Fibroblast of lung (primary cell): Measurements from ENCODE around the gene CALM1. TPM values are rescaled to one million over a fixed set of nuclear protein-coding genes. Genes with fewer than 3 reads are reported as not detected.

Source experiments
- DNase-seq, 2 donors: peaks; one replicate each; pipeline versions ENCODE4 v3.0.0 to v3.0.0-alpha.2; 2010; ENCODE audit warnings: low read depth in 2 of 2
- H2AFZ ChIP-seq: 2 replicates; pipeline ENCODE4 v1.5.1; 2012; ENCODE audit warnings: low read length, control low read depth, inconsistent platforms
- H3K27ac ChIP-seq: 2 replicates; pipeline ENCODE4 v1.5.1; 2011; ENCODE audit warnings: low read length, control low read depth; ENCODE audit not compliant: insufficient read depth
- H3K27me3 ChIP-seq: 2 replicates; pipeline ENCODE4 v1.5.1; 2011; ENCODE audit warnings: mild to moderate bottlenecking, low read length; ENCODE audit not compliant: control insufficient read depth, insufficient read depth
- H3K36me3 ChIP-seq: 2 replicates; pipeline ENCODE4 v1.5.1; 2011; ENCODE audit warnings: low read length; ENCODE audit not compliant: control insufficient read depth, insufficient read depth
- H3K4me1 ChIP-seq: 2 replicates; pipeline ENCODE4 v1.5.1; 2011; ENCODE audit warnings: low read length; ENCODE audit not compliant: control insufficient read depth, insufficient read depth; ENCODE audit errors: extremely low read depth
- H3K4me2 ChIP-seq: 2 replicates; pipeline ENCODE4 v1.5.1; 2011; ENCODE audit warnings: low read length, control low read depth; ENCODE audit not compliant: insufficient read depth; ENCODE audit errors: extremely low read depth
- H3K4me3 ChIP-seq, 4 experiments: fragments of 200-600 bp in 1 of 4; sonication (generic) in 1 of 4; replicated peaks in 1 of 4; 2 replicates each; pipeline ENCODE4 v1.5.1; 2011 to 2016; ENCODE audit warnings: low read length in 4 of 4, low read depth in 3 of 4, mild to moderate bottlenecking in 3 of 4, control low read depth in 2 of 4, inconsistent platforms in 1 of 4, mixed read lengths in 1 of 4; ENCODE audit not compliant: insufficient read depth in 1 of 4; ENCODE audit errors: control extremely low read depth in 1 of 4
- H3K79me2 ChIP-seq: 2 replicates; pipeline ENCODE4 v1.5.1; 2012; ENCODE audit warnings: mild to moderate bottlenecking, low read length, inconsistent platforms; ENCODE audit not compliant: control insufficient read depth, insufficient read depth
- H3K9ac ChIP-seq: 2 replicates; pipeline ENCODE4 v1.5.1; 2011; ENCODE audit warnings: mild to moderate bottlenecking, low read length, control low read depth; ENCODE audit not compliant: insufficient read depth
- H3K9me3 ChIP-seq: 2 replicates; pipeline ENCODE4 v1.5.1; 2012; ENCODE audit warnings: low read depth, low read length; ENCODE audit not compliant: control insufficient read depth, insufficient read depth
- H4K20me1 ChIP-seq: 2 replicates; pipeline ENCODE4 v1.5.1; 2011; ENCODE audit warnings: low read length; ENCODE audit not compliant: control insufficient read depth, insufficient read depth; ENCODE audit errors: extremely low read depth
- CTCF ChIP-seq, 2 donors: IDR thresholded peaks in 1 of 2; conservative IDR thresholded peaks in 1 of 2; 1 replicate in 1 of 2; 2 replicates in 1 of 2; pipeline ENCODE4 v1.5.1; 2011 to 2012; ENCODE audit warnings: low read length in 2 of 2, control low read depth in 1 of 2, inconsistent platforms in 1 of 2, low read depth in 1 of 2, mild to moderate bottlenecking in 1 of 2
- EZH2 ChIP-seq: IDR thresholded peaks from 2 replicates; pipeline ENCODE4 v1.5.1; 2012; ENCODE audit warnings: low read length, control low read depth, mild to moderate bottlenecking; ENCODE audit errors: missing control alignments
- polyA plus RNA-seq, 2 donors: library from polyadenylated mRNA; depleted of rRNA in 1 of 2; stranded (reverse) in 1 of 2; unstranded in 1 of 2; fragments of >200 nt; gene quantifications; 2 replicates each; pipeline ENCODE4 v1.2.1, GENCODE V29; 2011 to 2012; ENCODE audit warnings: missing spikeins in 1 of 2
- total RNA-seq: library from RNA; depleted of rRNA; stranded (reverse); fragments of >200 nt; gene quantifications from 2 replicates; pipeline ENCODE4 v1.2.1, GENCODE V29; 2014

The CALM1 gene
- total and polyA plus RNA-seq, 2 donors (not counting 1 experiment from before 2014, with no cell fraction given), result 620 to 632 TPM

GRCh38 chr14:90354551-90355298, 42.1 kb upstream of the CALM1 start:
- H3K27me3 ChIP-seq, result peaks cover 2% of the 10 kb centered on the region
- H3K9ac ChIP-seq, result no peak overlapping the region
- H3K79me2 ChIP-seq, result no peaks in the 10 kb centered on the region
- no peaks in the 10 kb centered on the region for H3K9me3 ChIP-seq
- no peak overlapping the region for H3K4me2 ChIP-seq
- no peak overlapping the region for H2AFZ ChIP-seq
- H4K20me1 ChIP-seq, result no peaks in the 10 kb centered on the region
- H3K36me3 ChIP-seq, result no peaks in the 10 kb centered on the region
- no peak overlapping the region for H3K27ac ChIP-seq
- TF ChIP-seq CTCF (conservative IDR thresholded peaks at IDR 0.05 in 1 of 2, IDR thresholded peaks at IDR 0.05 in 1 of 2; ENCODE audit: low read depth in 1 of 2, low read length in 2 of 2), result no peak
- H3K4me1 ChIP-seq, result no peaks in the 10 kb centered on the region
- no peak for DNase-seq
- H3K4me3 ChIP-seq, result no peak overlapping the region

GRCh38 chr14:90355540-90356518, 41.0 kb upstream of the CALM1 start:
- no peak overlapping the region for H2AFZ ChIP-seq
- H4K20me1 ChIP-seq, result no peaks in the 10 kb centered on the region
- H3K27ac ChIP-seq, result no peak overlapping the region
- no peaks in the 10 kb centered on the region for H3K9me3 ChIP-seq
- H3K4me3 ChIP-seq, result no peak overlapping the region
- DNase-seq, result no peak
- peaks cover 2% of the 10 kb centered on the region for H3K27me3 ChIP-seq
- H3K4me1 ChIP-seq, result no peaks in the 10 kb centered on the region
- no peaks in the 10 kb centered on the region for H3K79me2 ChIP-seq
- TF ChIP-seq CTCF (conservative IDR thresholded peaks at IDR 0.05 in 1 of 2, IDR thresholded peaks at IDR 0.05 in 1 of 2; ENCODE audit: low read depth in 1 of 2, low read length in 2 of 2) (no peak), EZH2 (no peak)
- no peak overlapping the region for H3K9ac ChIP-seq
- H3K36me3 ChIP-seq, result no peaks in the 10 kb centered on the region
- H3K4me2 ChIP-seq, result no peak overlapping the region

- Histone ChIP-seq H3K4me2 (no peak overlapping the region), H3K27me3 (peaks cover 2% of the 10 kb centered on the region), H3K4me1 (no peaks in the 10 kb centered on the region), H3K79me2 (no peaks in the 10 kb centered on the region), H3K9me3 (no peaks in the 10 kb centered on the region), H3K36me3 (no peaks in the 10 kb centered on the region), H3K9ac (no peak overlapping the region), H4K20me1 (no peaks in the 10 kb centered on the region), H2AFZ (no peak overlapping the region), H3K4me3 (no peak overlapping the region), H3K27ac (no peak overlapping the region)
- no peak for TF ChIP-seq EZH2
- TF ChIP-seq CTCF (conservative IDR thresholded peaks at IDR 0.05 in 1 of 2, IDR thresholded peaks at IDR 0.05 in 1 of 2; ENCODE audit: low read depth in 1 of 2, low read length in 2 of 2), result no peak
- no peak for DNase-seq
These were observed 39.9 kb upstream of the CALM1 start for GRCh38 chr14:90356925-90357324.
